Measurements from ENCODE around the gene CEL. TPM values are rescaled to one million over a fixed set of nuclear protein-coding genes. Genes with fewer than 3 reads are reported as not detected.
A peak's percentile ranks its signal among the peaks of the same experiment; 100 is the strongest.
"Not testable (repeated sequence)": the region's sequence is repeated elsewhere in the genome, so short reads cannot be mapped to it uniquely, and the experiment has no call there.

CEL gene
- total RNA-seq, 1 donor from 2014 or later = 1.9 TPM

GRCh38 chr9:133059623-133060022 lies 2.2 kb upstream of the CEL start:
- Histone ChIP-seq H3K4me1 (peaks cover 67% of the 10 kb centered on the region), H3K36me3 (peaks cover 33% of the 10 kb centered on the region), H3K27me3 (ENCODE audit: low read depth) (no peaks in the 10 kb centered on the region), H3K9me3 (replicated peaks) (no peaks in the 10 kb centered on the region), H3K4me3 (no peak overlapping the region), H3K27ac (replicated peaks) (peak overlapping the region; percentile 96)
- no peak for DNase-seq
- intact Hi-C loops (cut with micrococcal nuclease) = no loop called here
- TF ChIP-seq CTCF (IDR thresholded peaks at IDR 0.05; ENCODE audit: borderline replicate concordance) = no peak

GRCh38 chr9:133060417-133060841 lies 1.4 kb upstream of the CEL start:
- no peaks in the 10 kb centered on the region for H3K9me3 ChIP-seq (replicated peaks)
- peaks cover 26% of the 10 kb centered on the region for H3K36me3 ChIP-seq
- peak overlapping the region; percentile 96 for H3K27ac ChIP-seq (replicated peaks)
- H3K4me3 ChIP-seq = no peak overlapping the region
- H3K4me1 ChIP-seq = peaks cover 62% of the 10 kb centered on the region
- no peaks in the 10 kb centered on the region for H3K27me3 ChIP-seq (ENCODE audit: low read depth)
- intact Hi-C loops (cut with micrococcal nuclease) = no loop called here
- no peak for TF ChIP-seq CTCF (IDR thresholded peaks at IDR 0.05; ENCODE audit: borderline replicate concordance)
- no peak for DNase-seq

GRCh38 chr9:133061019-133061763 lies 590 bp upstream of the CEL start:
- H3K4me1 ChIP-seq = peaks cover 55% of the 10 kb centered on the region
- H3K4me3 ChIP-seq; H3K9me3 ChIP-seq (replicated peaks); intact Hi-C loops (cut with micrococcal nuclease); DNase-seq; H3K27me3 ChIP-seq (ENCODE audit: low read depth): not testable (repeated sequence)
- peak overlapping the region; percentile 96 for H3K27ac ChIP-seq (replicated peaks)
- H3K36me3 ChIP-seq = peaks cover 19% of the 10 kb centered on the region

- peaks cover 41% of the 10 kb centered on the region for H3K4me1 ChIP-seq
- H3K4me3 ChIP-seq; intact Hi-C loops (cut with micrococcal nuclease); H3K27me3 ChIP-seq (ENCODE audit: low read depth); H3K9me3 ChIP-seq (replicated peaks); DNase-seq; H3K36me3 ChIP-seq; H3K27ac ChIP-seq (replicated peaks): not testable (repeated sequence)
Measured at GRCh38 chr9:133062569-133062968, 788 bp downstream of the CEL start.

- Histone ChIP-seq H3K36me3 (no peaks in the 10 kb centered on the region), H3K4me1 (peaks cover 35% of the 10 kb centered on the region), H3K27me3 (ENCODE audit: low read depth) (no peaks in the 10 kb centered on the region), H3K27ac (replicated peaks) (no peak overlapping the region), H3K9me3 (replicated peaks) (no peaks in the 10 kb centered on the region), H3K4me3 (no peak overlapping the region)
- DNase-seq = no peak
- intact Hi-C loops (cut with micrococcal nuclease) = no loop called here
- TF ChIP-seq CTCF (IDR thresholded peaks at IDR 0.05; ENCODE audit: borderline replicate concordance) = no peak
Measured at GRCh38 chr9:133063159-133063499, 1.3 kb downstream of the CEL start.

- no peaks in the 10 kb centered on the region for H3K36me3 ChIP-seq
- H3K27ac ChIP-seq (replicated peaks) = no peak overlapping the region
- intact Hi-C loops (cut with micrococcal nuclease) = no loop called here
- H3K4me1 ChIP-seq = peaks cover 30% of the 10 kb centered on the region
- no peaks in the 10 kb centered on the region for H3K9me3 ChIP-seq (replicated peaks)
- no peaks in the 10 kb centered on the region for H3K27me3 ChIP-seq (ENCODE audit: low read depth)
- no peak overlapping the region for H3K4me3 ChIP-seq
- TF ChIP-seq CTCF (IDR thresholded peaks at IDR 0.05; ENCODE audit: borderline replicate concordance) = no peak
- no peak for DNase-seq
Measured at GRCh38 chr9:133063500-133064231, 1.9 kb downstream of the CEL start.

Measured in left ventricle myocardium inferior (tissue), 1 donor.